Testis (tissue), 2 donors: Measurements from ENCODE around the gene RXYLT1.

Experiments
- POLR2A ChIP-seq: fragments of 450-650 bp; IDR thresholded peaks from one replicate; pipeline ENCODE4 v1.6.1; 2017; ENCODE audit warnings: antibody characterized with exemption, mild to moderate bottlenecking, moderate library complexity
- TF ChIP-seq, protein P1 (sequence below), 3 experiments: fragments of 450-650 bp in 2 of 3; fragments of 200-600 bp in 1 of 3; sonication (generic) in 1 of 3; IDR thresholded peaks; one replicate each; pipeline ENCODE4 v1.5.1; 2016 to 2019; ENCODE audit warnings: antibody characterized with exemption in 3 of 3, mild to moderate bottlenecking in 2 of 3, moderate library complexity in 1 of 3

DNA sequence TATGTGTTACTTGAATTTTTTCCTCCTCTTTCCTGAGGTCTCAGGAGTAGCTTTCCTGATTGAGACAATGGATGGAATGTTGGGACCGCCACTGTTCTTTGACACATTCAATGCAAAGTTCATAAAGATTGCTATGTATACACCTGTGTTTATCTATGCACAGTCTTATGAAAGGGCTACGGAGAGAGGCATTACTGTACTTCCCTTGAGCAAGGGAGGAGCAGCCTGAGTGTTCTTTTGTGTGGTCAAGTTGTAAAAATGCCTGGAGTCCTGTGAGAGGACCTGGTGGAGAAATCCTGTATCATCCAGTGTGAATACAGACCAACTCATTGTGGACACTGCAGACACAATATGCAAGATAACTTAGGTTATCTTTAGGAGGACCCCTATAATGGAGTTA, 66.0 kb downstream of the RXYLT1 start:
- TF ChIP-seq, protein P1, sequence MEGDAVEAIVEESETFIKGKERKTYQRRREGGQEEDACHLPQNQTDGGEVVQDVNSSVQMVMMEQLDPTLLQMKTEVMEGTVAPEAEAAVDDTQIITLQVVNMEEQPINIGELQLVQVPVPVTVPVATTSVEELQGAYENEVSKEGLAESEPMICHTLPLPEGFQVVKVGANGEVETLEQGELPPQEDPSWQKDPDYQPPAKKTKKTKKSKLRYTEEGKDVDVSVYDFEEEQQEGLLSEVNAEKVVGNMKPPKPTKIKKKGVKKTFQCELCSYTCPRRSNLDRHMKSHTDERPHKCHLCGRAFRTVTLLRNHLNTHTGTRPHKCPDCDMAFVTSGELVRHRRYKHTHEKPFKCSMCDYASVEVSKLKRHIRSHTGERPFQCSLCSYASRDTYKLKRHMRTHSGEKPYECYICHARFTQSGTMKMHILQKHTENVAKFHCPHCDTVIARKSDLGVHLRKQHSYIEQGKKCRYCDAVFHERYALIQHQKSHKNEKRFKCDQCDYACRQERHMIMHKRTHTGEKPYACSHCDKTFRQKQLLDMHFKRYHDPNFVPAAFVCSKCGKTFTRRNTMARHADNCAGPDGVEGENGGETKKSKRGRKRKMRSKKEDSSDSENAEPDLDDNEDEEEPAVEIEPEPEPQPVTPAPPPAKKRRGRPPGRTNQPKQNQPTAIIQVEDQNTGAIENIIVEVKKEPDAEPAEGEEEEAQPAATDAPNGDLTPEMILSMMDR (IDR thresholded peaks at IDR 0.05) = no peak
- TF ChIP-seq POLR2A = no peak
